GM18909 (cell line): Measurements from ENCODE around the gene NF1.
"Not testable (repeated sequence)": the region's sequence is repeated elsewhere in the genome, so short reads cannot be mapped to it uniquely, and the experiment has no call there.

Experiments used
- ATAC-seq: cut with Tn5 transposase; IDR thresholded peaks from one replicate; pipeline ENCODE4 v1.9.1; 2021; ENCODE audit warnings: mild to moderate bottlenecking; ENCODE audit not compliant: unreplicated experiment, poor library complexity

Gene NF1

GRCh38 chr17:31116167-31116566 lies 21.4 kb downstream of the NF1 start:
- ATAC-seq = no peak

DNA sequence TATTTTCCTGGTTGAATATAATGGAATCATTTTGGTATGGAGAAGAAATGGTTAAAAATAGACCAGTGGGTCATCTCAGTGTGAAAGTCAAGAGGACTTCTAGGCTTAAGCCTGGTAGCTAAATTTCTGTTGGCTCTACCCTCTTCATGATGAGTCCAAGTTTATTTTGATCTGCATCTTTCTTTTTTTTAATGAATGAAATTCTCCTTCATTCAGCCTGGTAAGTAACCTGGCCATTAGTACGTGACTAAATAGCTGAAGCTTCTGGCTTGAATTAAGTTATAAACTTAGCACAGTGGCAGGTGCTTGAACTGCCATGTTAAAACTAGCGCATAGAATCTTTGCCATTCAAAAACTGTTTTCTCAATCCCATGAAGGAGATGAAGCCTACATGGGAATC lies 28.0 kb downstream of the NF1 start:
- no peak for ATAC-seq

- ATAC-seq = no peak
Observed at GRCh38 chr17:31126318-31126717, 31.5 kb downstream of the NF1 start.

- ATAC-seq = no peak
Observed at GRCh38 chr17:31128241-31128640, 33.5 kb downstream of the NF1 start.

DNA sequence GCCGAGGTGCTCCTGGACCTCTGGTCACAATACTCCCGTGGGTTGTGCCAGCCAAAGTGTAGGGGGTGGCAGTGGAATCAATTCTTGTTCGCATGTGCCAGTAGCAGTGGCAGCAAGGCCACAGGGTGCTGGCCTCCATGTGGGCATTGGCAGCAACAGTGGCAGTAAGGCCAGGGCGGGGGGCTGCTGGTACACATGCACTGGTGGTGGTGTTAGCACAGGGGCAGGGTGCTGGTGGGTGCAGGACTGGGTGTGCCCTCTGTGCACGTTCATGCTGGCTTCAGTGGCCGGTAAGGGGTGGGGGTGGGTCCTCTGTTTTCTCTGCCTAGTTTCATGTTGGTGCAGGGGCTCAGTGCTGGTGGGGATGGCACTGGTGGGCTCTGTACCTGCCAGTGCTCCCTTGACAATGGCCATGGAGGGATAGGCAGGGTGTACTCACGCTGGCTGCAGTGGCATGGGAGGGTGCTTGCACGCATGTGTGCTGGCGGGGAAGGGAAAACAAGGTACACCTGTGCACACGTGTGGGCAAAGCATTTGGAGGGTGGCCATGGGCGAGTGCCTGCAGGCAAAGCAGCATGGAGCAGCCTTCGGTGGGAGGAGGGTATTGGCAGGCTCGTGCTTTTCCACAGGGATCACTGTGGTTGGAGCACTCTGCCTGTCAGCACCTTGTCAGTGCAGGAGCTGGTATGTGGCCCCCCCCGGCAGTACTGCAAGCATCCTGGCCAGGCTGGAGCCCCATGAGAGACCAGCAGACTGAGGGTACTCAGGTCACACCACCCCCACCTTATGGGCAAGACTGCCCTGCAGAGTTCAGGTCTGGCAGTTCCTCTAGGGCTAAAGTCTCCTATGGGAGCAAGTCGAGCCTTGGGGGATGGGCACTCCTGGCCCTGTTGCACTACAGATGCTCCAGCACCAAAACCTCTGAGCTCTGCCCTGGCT lies 35.8 kb downstream of the NF1 start:
- no peak for ATAC-seq

GRCh38 chr17:31131299-31131698 lies 36.5 kb downstream of the NF1 start:
- no peak for ATAC-seq

DNA sequence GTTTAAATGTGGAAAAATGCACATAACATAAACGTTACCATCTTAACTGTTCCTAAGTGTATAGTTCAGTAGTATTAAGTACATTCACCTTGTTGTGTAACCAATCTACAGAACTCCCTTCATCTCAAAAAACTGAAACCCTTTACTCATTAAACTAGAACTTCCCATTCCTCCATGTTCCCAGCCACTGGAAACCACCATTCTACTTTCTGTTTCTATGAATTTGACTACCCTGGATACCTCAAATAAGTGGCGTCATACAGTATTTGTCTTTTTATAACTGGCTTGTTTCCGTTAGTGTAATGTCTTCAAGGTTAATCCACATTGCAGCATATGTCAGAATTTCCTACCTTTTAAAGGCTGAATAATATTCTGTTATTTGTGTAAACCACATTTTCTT lies 38.2 kb downstream of the NF1 start:
- no peak for ATAC-seq

DNA sequence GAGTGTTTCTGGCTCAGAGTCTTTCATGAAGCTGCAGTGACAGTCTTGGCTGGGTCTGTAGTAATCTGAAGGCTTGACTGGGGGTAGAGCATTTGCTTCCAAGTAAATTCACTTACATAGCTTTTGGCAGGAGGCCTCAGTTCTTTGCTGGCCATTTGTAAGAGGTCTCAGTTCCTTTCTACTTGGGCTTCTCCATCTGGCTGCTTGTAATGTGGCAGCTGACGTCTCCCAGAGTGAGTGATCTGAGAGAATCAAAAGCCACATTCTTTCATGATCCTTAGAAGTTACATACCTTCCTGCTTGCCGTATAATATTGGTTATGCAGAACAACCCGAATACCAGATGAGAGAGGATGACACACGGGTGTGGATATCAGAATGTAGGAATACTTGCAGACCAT lies 39.8 kb downstream of the NF1 start:
- ATAC-seq = no peak

DNA sequence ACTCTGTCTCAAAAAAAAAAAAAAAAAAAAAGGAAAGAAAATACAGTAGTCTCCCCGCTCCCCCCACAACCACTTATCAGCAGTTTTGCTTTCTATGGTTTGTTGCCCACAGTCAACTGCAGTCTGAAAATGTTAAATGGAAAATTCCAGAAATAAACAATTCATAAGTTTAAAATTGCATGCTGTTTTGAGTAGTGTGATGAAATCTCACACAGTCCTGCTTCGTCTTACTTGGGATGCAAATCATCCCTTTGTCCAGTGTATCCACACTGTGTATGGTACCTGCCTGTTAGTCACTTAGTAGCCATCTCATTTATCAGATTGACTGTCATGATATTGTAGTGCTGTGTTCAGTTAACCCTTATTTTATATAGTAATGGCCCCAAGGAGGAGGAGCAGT lies 41.5 kb downstream of the NF1 start:
- ATAC-seq = no peak

DNA sequence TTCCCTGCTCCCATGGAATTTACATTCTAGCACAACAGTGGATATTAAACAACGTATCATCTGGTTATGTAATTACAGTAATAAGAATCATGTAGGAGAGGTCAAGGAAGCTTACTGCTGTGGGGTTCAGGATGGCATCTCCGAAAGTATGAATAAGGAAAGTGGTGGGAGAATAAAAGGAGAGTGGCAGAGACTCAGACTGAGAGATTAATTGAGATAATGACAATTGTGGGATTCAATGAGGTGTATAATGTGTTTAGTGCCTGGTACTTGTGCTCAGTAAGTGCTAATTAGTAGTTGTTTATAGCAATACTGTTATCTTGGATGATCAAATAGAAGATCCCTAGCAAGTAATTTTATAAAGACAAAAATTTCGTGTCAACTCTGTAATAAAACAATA lies 45.3 kb downstream of the NF1 start:
- ATAC-seq = no peak

DNA sequence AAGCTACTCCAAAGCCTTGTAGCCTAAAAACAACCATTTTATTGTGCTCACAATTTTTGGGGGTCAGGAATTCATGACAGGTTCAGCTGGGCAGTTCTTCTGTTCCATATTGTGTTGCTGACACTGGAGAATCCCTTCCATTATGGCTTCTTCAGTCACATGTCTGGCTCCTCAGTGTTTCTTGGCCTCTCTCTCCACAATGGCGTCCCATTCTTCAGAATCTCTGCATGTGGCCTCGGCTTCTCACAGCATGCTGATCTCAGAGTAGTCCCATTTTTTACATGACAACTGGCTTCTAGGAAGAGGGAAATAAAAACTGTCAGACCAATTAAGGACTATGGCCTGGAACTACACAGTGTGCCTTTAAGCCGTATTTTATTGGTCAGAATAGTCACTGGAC lies 49.7 kb downstream of the NF1 start:
- no peak for ATAC-seq

- ATAC-seq = no peak
Observed at GRCh38 chr17:31144836-31145235, 50.1 kb downstream of the NF1 start.

DNA sequence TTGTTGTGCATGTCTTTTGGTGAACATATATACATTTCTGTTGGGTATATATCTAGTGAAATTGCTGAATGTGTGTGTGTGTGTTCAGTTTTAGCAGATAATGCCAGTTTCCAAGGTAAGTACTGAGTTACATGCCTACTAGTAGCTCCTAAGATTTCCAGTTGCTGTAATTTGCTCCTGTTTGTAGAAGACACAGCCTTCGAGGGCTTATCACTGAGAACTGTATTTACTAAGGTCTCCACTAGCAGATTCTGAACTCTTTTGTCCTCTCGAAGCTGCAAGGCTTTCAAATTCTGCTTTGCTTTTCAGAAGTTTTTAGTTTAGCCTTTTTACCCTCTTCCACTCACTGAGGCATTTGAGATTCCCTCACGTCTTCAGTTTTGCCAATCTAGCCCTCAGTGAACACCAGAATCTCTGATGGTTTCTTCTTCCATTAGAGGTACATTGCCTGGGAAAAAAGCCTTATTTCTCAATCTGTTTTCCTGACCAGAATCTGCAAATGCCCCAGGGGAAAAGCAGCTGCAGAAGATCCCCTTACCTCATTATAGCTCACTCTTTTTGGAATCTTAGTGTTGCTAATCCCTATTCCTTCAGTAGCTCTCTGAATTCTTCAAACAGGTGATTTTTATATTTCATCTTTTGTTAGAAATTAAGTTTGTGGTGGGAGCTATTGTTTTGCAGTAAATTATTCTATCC lies 52.9 kb downstream of the NF1 start:
- ATAC-seq = no peak

DNA sequence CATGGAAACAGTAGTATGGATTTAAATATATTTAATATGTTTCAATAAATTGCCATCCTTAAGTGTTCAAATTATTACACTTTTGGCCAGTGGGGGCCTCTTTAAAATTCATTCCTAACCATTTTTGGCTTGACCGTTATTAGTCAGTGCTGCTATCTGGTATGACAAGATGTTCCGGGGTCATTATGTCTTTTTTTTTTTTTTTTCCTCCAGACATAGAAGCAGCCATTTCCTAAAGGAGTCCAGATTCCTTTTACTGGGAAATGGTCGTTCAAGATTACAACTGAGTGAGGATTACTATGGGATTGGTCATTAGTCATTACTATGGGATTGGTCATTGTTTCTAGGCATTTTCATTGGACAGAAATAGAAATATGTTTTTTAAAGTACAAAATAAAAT lies 53.4 kb downstream of the NF1 start:
- no peak for ATAC-seq

GRCh38 chr17:31152271-31152670 lies 57.5 kb downstream of the NF1 start:
- no peak for ATAC-seq

- ATAC-seq = no peak
Observed at GRCh38 chr17:31155208-31155810, 60.5 kb downstream of the NF1 start.

GRCh38 chr17:31156326-31156725 lies 61.5 kb downstream of the NF1 start:
- ATAC-seq = no peak

GRCh38 chr17:31156864-31157263 lies 62.1 kb downstream of the NF1 start:
- ATAC-seq = not testable (repeated sequence)

- no peak for ATAC-seq
Observed at GRCh38 chr17:31158746-31159377, 64.1 kb downstream of the NF1 start.

DNA sequence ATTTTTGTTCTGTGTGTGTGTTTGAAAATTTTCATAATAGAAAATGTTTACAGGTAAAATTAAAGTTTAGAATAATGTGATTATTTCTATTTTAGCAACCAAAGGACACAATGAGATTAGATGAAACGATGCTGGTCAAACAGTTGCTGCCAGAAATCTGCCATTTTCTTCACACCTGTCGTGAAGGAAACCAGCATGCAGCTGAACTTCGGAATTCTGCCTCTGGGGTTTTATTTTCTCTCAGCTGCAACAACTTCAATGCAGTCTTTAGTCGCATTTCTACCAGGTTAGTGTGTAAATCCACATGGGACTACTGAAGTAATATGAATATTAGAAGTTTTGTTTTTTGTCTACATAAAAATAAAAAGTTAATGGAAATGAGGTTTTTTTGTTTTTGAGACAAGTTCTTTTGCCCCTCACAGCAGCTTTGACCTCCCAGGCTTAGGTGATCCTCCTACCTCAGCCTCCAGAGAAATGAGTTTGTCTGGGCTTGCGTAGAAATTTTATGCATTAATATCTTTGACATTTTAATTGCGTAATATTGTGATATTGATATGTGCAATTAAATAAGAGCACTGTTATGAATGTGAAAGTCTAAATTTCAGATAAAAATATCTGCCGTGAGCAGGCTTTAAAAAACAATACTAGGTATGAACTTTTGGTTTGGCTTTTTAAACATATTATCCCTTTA lies 68.5 kb downstream of the NF1 start:
- no peak for ATAC-seq
